ENCODE measurements around the gene ISCA2.

- no peak for TF ChIP-seq CTCF (IDR thresholded peaks at IDR 0.05; ENCODE audit: insufficient read depth, low read length)
- no peak for TF ChIP-seq GABPA (IDR thresholded peaks at IDR 0.05; ENCODE audit: low read depth)
- TF ChIP-seq POLR2AphosphoS5 (IDR thresholded peaks at IDR 0.05; ENCODE audit: low read depth): no peak
- no peak for TF ChIP-seq REST (IDR thresholded peaks at IDR 0.05; ENCODE audit: insufficient replicate concordance, low read depth)
Observed at GRCh38 chr14:74528886-74529285, 35.3 kb downstream of the ISCA2 start.

All from HL-60 (cell line).